Bronchial epithelial cell (primary cell): ENCODE measurements around the gene DHDDS. TPM values are rescaled to one million over a fixed set of nuclear protein-coding genes. Genes with fewer than 3 reads are reported as not detected.

Experiments used
- DNase-seq: peaks from one replicate; pipeline ENCODE4 v3.0.0-alpha.2; 2010; ENCODE audit warnings: low read depth
- FAIRE-seq: peaks from 2 replicates; lab custom pipeline; 2011; peaks lifted over from hg19 to GRCh38; lab: Jason Lieb, UNC
- H3K27me3 ChIP-seq: 2 replicates; pipeline ENCODE4 v1.5.1; 2011; ENCODE audit warnings: low read length; ENCODE audit not compliant: control insufficient read depth, insufficient read depth
- H3K36me3 ChIP-seq: 2 replicates; pipeline ENCODE4 v1.5.1; 2011; ENCODE audit warnings: low read length; ENCODE audit not compliant: control insufficient read depth, insufficient read depth
- H3K4me3 ChIP-seq: 2 replicates; pipeline ENCODE4 v1.5.1; 2011; ENCODE audit warnings: mild to moderate bottlenecking, low read depth, low read length, control low read depth
- CTCF ChIP-seq: IDR thresholded peaks from 2 replicates; pipeline ENCODE4 v1.5.1; 2011; ENCODE audit warnings: mild to moderate bottlenecking, moderate library complexity, low read length, control low read depth, inconsistent platforms; ENCODE audit not compliant: insufficient read depth, severe bottlenecking
- total RNA-seq: library from RNA; depleted of rRNA; stranded (reverse); fragments of >200 nt; gene quantifications from 2 replicates; pipeline ENCODE4 v1.2.1, GENCODE V29; 2014

DHDDS gene
- total RNA-seq, 1 donor from 2014 or later, result 55.3 TPM

- TF ChIP-seq CTCF, result no peak
- Histone ChIP-seq H3K36me3 (peaks cover 19% of the 10 kb centered on the region), H3K4me3 (no peak overlapping the region), H3K27me3 (no peaks in the 10 kb centered on the region)
- no peak for FAIRE-seq
- no peak for DNase-seq
These were observed 42.7 kb downstream of the DHDDS start for GRCh38 chr1:26474818-26475217.

GRCh38 chr1:26475989-26476388 lies 43.9 kb downstream of the DHDDS start:
- Histone ChIP-seq H3K36me3 (peaks cover 19% of the 10 kb centered on the region), H3K27me3 (no peaks in the 10 kb centered on the region), H3K4me3 (no peak overlapping the region)
- no peak for TF ChIP-seq CTCF
- FAIRE-seq (no peak), DNase-seq (no peak)

- H3K36me3 ChIP-seq, result peaks cover 19% of the 10 kb centered on the region
- no peak for TF ChIP-seq CTCF
These were observed 44.8 kb downstream of the DHDDS start for GRCh38 chr1:26476958-26477357.

GRCh38 chr1:26477446-26478152 lies 45.5 kb downstream of the DHDDS start:
- Histone ChIP-seq H3K36me3 (peaks cover 19% of the 10 kb centered on the region), H3K27me3 (no peaks in the 10 kb centered on the region), H3K4me3 (no peak overlapping the region)
- no peak for FAIRE-seq
- TF ChIP-seq CTCF, result no peak
- peak; percentile 8 for DNase-seq

More at GRCh38 chr1:26476958-26477357, 44.8 kb downstream of the DHDDS start:
- FAIRE-seq (no peak), DNase-seq (no peak)
- H3K4me3 ChIP-seq, result no peak overlapping the region
- no peaks in the 10 kb centered on the region for H3K27me3 ChIP-seq

- H3K36me3 ChIP-seq, result peaks cover 19% of the 10 kb centered on the region
- TF ChIP-seq CTCF, result no peak
- FAIRE-seq (no peak), DNase-seq (no peak)
- H3K4me3 ChIP-seq, result no peak overlapping the region
- H3K27me3 ChIP-seq, result no peaks in the 10 kb centered on the region
These were observed 46.0 kb downstream of the DHDDS start for GRCh38 chr1:26478159-26478558.

GRCh38 chr1:26478988-26479387 lies 46.9 kb downstream of the DHDDS start:
- DNase-seq (no peak), FAIRE-seq (no peak)
- Histone ChIP-seq H3K27me3 (no peaks in the 10 kb centered on the region), H3K4me3 (no peak overlapping the region), H3K36me3 (peaks cover 13% of the 10 kb centered on the region)
- no peak for TF ChIP-seq CTCF
